Measurements from ENCODE around the gene STK32C.

The STK32C gene

GRCh38 chr10:132242103-132242840 is 65.5 kb downstream of the STK32C start:
- DNase-seq: no peak

GRCh38 chr10:132241496-132241895 is 66.3 kb downstream of the STK32C start:
- DNase-seq: no peak

- DNase-seq: no peak
Measured at GRCh38 chr10:132241086-132241485, 66.7 kb downstream of the STK32C start.

- no peak for DNase-seq
Measured at GRCh38 chr10:132240581-132240980, 67.2 kb downstream of the STK32C start.

GRCh38 chr10:132240156-132240555 is 67.6 kb downstream of the STK32C start:
- no peak for DNase-seq

- no peak for DNase-seq
Measured at GRCh38 chr10:132239126-132240031, 68.4 kb downstream of the STK32C start.

GRCh38 chr10:132238371-132239125 is 69.2 kb downstream of the STK32C start:
- no peak for DNase-seq

- no peak for DNase-seq
Measured at GRCh38 chr10:132237871-132238270, 69.9 kb downstream of the STK32C start.

- DNase-seq: no peak
Measured at GRCh38 chr10:132237396-132237795, 70.4 kb downstream of the STK32C start.

- DNase-seq: no peak
Measured at GRCh38 chr10:132236881-132237280, 70.9 kb downstream of the STK32C start.

GRCh38 chr10:132236161-132236560 is 71.6 kb downstream of the STK32C start:
- no peak for DNase-seq

- no peak for DNase-seq
Measured at GRCh38 chr10:132234860-132235259, 72.9 kb downstream of the STK32C start.

GRCh38 chr10:132233501-132234085 is 74.2 kb downstream of the STK32C start:
- no peak for DNase-seq

GRCh38 chr10:132232981-132233380 is 74.8 kb downstream of the STK32C start:
- no peak for DNase-seq

GRCh38 chr10:132232023-132232951 is 75.5 kb downstream of the STK32C start:
- no peak for DNase-seq

- DNase-seq: no peak
Measured at GRCh38 chr10:132231656-132232022, 76.1 kb downstream of the STK32C start.

GRCh38 chr10:132230557-132231210 is 77.1 kb downstream of the STK32C start:
- DNase-seq: no peak

- peak; percentile 11 for DNase-seq
Measured at GRCh38 chr10:132229834-132230556, 77.8 kb downstream of the STK32C start.

GRCh38 chr10:132229096-132229495 is 78.7 kb downstream of the STK32C start:
- no peak for DNase-seq

GRCh38 chr10:132228616-132229015 is 79.1 kb downstream of the STK32C start:
- DNase-seq: no peak
